H1 (cell line): ENCODE data around the gene NOS2. TPM values are rescaled to one million over a fixed set of nuclear protein-coding genes. Genes with fewer than 3 reads are reported as not detected.
"Not testable (repeated sequence)": the region's sequence is repeated elsewhere in the genome, so short reads cannot be mapped to it uniquely, and the experiment has no call there.

Experiments
- CTCF ChIA-PET: fragments of 300-600 bp; sonication (Branson Sonifier 250); formaldehyde crosslinking; loops from one replicate; lab custom pipeline; 2021; ENCODE audit not compliant: partially characterized antibody; lab: Charles Lee
- POLR2A ChIA-PET: fragments of 300-600 bp; sonication (Branson Sonifier 250); formaldehyde crosslinking; loops from one replicate; lab custom pipeline; 2021; ENCODE audit warnings: inconsistent platforms; ENCODE audit not compliant: partially characterized antibody; lab: Charles Lee
- DNase-seq, 2 experiments: peaks; one replicate each; pipeline versions ENCODE4 v3.0.0 to v3.0.0-alpha.2; 2010 to 2022; ENCODE audit warnings: low spot score in 2 of 2, low read depth in 1 of 2, mixed read lengths in 1 of 2
- FAIRE-seq: peaks from 2 replicates; lab custom pipeline; 2011; peaks lifted over from hg19 to GRCh38; lab: Jason Lieb, UNC
- H2AFZ ChIP-seq: 2 replicates; pipeline ENCODE4 v1.8.1; 2012; ENCODE audit warnings: low read length, inconsistent platforms
- H2AK5ac ChIP-seq: 2 replicates; pipeline ENCODE4 v1.6.1; 2013; ENCODE audit warnings: low read depth, low read length
- H2BK120ac ChIP-seq: replicated peaks from 2 replicates; pipeline ENCODE3; 2013; ENCODE audit warnings: low read depth, low read length, inconsistent platforms
- H2BK12ac ChIP-seq: 2 replicates; pipeline ENCODE4 v1.6.1; 2013; ENCODE audit warnings: low read depth, low read length
- H2BK15ac ChIP-seq: 2 replicates; pipeline ENCODE4 v1.6.1; 2013; ENCODE audit warnings: low read length
- H2BK20ac ChIP-seq: 2 replicates; pipeline ENCODE4 v1.6.1; 2013; ENCODE audit warnings: low read length
- H2BK5ac ChIP-seq: 2 replicates; pipeline ENCODE4 v1.6.1; 2013; ENCODE audit warnings: low read depth, low read length
- H3K14ac ChIP-seq: 2 replicates; pipeline ENCODE4 v1.6.1; 2013; ENCODE audit warnings: inconsistent platforms; ENCODE audit not compliant: insufficient read length
- H3K18ac ChIP-seq: 2 replicates; pipeline ENCODE4 v1.6.1; 2013; ENCODE audit warnings: low read length; ENCODE audit errors: extremely low read depth
- H3K23ac ChIP-seq: 2 replicates; pipeline ENCODE4 v1.6.1; 2013; ENCODE audit warnings: inconsistent platforms; ENCODE audit not compliant: insufficient read length
- H3K23me2 ChIP-seq: 2 replicates; pipeline ENCODE4 v1.6.1; 2013; ENCODE audit warnings: low read depth, low read length
- H3K27ac ChIP-seq: 2 replicates; pipeline ENCODE4 v1.6.1; 2011; ENCODE audit warnings: low read depth, low read length, inconsistent platforms
- H3K27me3 ChIP-seq, 4 experiments: replicated peaks in 1 of 4; 1 replicate in 1 of 4; 2 replicates in 3 of 4; pipeline versions ENCODE4 v1.6.1 to v1.8.1; 2011 to 2013; ENCODE audit warnings: low read length in 3 of 4, mild to moderate bottlenecking in 3 of 4, inconsistent platforms in 2 of 4, mixed read lengths in 2 of 4, moderate library complexity in 1 of 4; ENCODE audit not compliant: control insufficient read depth in 3 of 4, insufficient read depth in 3 of 4; ENCODE audit errors: extremely low read depth in 1 of 4
- H3K36me3 ChIP-seq, 4 experiments: 2 replicates each; pipeline versions ENCODE4 v1.6.1 to v1.8.1; 2011 to 2013; ENCODE audit warnings: mild to moderate bottlenecking in 4 of 4, low read length in 3 of 4, moderate library complexity in 2 of 4, control low read depth in 1 of 4, inconsistent platforms in 1 of 4; ENCODE audit not compliant: insufficient read depth in 4 of 4, control insufficient read depth in 2 of 4
- H3K4ac ChIP-seq: replicated peaks from 2 replicates; pipeline ENCODE3; 2013; ENCODE audit warnings: low read length, low read depth, mixed read lengths, inconsistent platforms; ENCODE audit not compliant: insufficient read length
- H3K4me1 ChIP-seq, 4 experiments: replicated peaks in 1 of 4; 1 replicate in 1 of 4; 2 replicates in 3 of 4; pipeline versions ENCODE4 v1.6.1 to v1.8.1; 2011 to 2013; ENCODE audit warnings: low read length in 3 of 4, inconsistent platforms in 2 of 4, mixed read lengths in 1 of 4; ENCODE audit not compliant: insufficient read depth in 4 of 4, control insufficient read depth in 3 of 4
- H3K4me2 ChIP-seq, 2 experiments: 2 replicates each; pipeline versions ENCODE4 v1.6.1 to v1.8.1; 2011 to 2013; ENCODE audit warnings: low read depth in 2 of 2, low read length in 2 of 2, control low read depth in 1 of 2, inconsistent platforms in 1 of 2, mild to moderate bottlenecking in 1 of 2; ENCODE audit not compliant: insufficient read depth in 1 of 2
- H3K4me3 ChIP-seq, 4 experiments: fragments of 200-600, 300-600 bp in 1 of 4; sonication (generic), shearing (Covaris generic), sonication (Bioruptor Twin) in 1 of 4; 2 replicates each; pipeline versions ENCODE4 v1.5.1 to v1.8.1; 2011 to 2016; ENCODE audit warnings: low read length in 4 of 4, low read depth in 3 of 4, control low read depth in 2 of 4, inconsistent platforms in 2 of 4, mild to moderate bottlenecking in 2 of 4, mixed read lengths in 1 of 4, moderate library complexity in 1 of 4; ENCODE audit not compliant: insufficient read depth in 2 of 4; ENCODE audit errors: extremely low read depth in 1 of 4
- H3K56ac ChIP-seq: replicated peaks from 2 replicates; pipeline ENCODE3; 2013; ENCODE audit warnings: low read depth, mild to moderate bottlenecking, mixed read lengths, low read length, inconsistent platforms; ENCODE audit not compliant: insufficient read length
- H3K79me1 ChIP-seq: 2 replicates; pipeline ENCODE4 v1.6.1; 2013; ENCODE audit warnings: low read depth, low read length, control low read depth
- H3K79me2 ChIP-seq, 2 experiments: 2 replicates each; pipeline versions ENCODE4 v1.6.1 to v1.8.1; 2012 to 2013; ENCODE audit warnings: low read length in 2 of 2, mild to moderate bottlenecking in 2 of 2, inconsistent platforms in 1 of 2; ENCODE audit not compliant: insufficient read depth in 2 of 2, control insufficient read depth in 1 of 2
- H3K9ac ChIP-seq, 4 experiments: replicated peaks in 1 of 4; 1 replicate in 1 of 4; 2 replicates in 3 of 4; pipeline versions ENCODE4 v1.6.1 to v1.8.1; 2011 to 2013; ENCODE audit warnings: low read depth in 3 of 4, low read length in 3 of 4, control low read depth in 2 of 4, mild to moderate bottlenecking in 2 of 4, moderate library complexity in 2 of 4, inconsistent platforms in 1 of 4; ENCODE audit errors: extremely low read depth in 1 of 4
- H3K9me3 ChIP-seq, 2 experiments: 2 replicates each; pipeline versions ENCODE4 v1.6.1 to v1.8.1; 2012 to 2013; ENCODE audit warnings: mild to moderate bottlenecking in 2 of 2, moderate library complexity in 2 of 2, control low read depth in 1 of 2, inconsistent platforms in 1 of 2, low read depth in 1 of 2, low read length in 1 of 2, mixed read lengths in 1 of 2; ENCODE audit not compliant: insufficient read depth in 2 of 2
- H4K20me1 ChIP-seq, 2 experiments: replicated peaks in 1 of 2; 2 replicates each; pipeline versions ENCODE3 to v1.8.1; 2011 to 2013; ENCODE audit warnings: inconsistent platforms in 2 of 2, low read length in 2 of 2, mild to moderate bottlenecking in 1 of 2; ENCODE audit not compliant: insufficient read depth in 2 of 2, control insufficient read depth in 1 of 2
- H4K5ac ChIP-seq: 2 replicates; pipeline ENCODE4 v1.6.1; 2013; ENCODE audit warnings: low read length, low read depth, mixed read lengths, inconsistent platforms; ENCODE audit not compliant: insufficient read length
- H4K8ac ChIP-seq: 2 replicates; pipeline ENCODE4 v1.8.0; 2013; ENCODE audit warnings: mild to moderate bottlenecking, moderate library complexity, low read length, inconsistent platforms; ENCODE audit not compliant: insufficient read depth; ENCODE audit errors: extremely low read depth
- H4K91ac ChIP-seq: replicated peaks from 2 replicates; pipeline ENCODE3; 2013; ENCODE audit warnings: low read length, mixed read lengths, inconsistent platforms; ENCODE audit not compliant: insufficient read length
- WGBS, 2 experiments: shearing (Covaris generic) in 1 of 2; methylation state at CpG; one replicate each; pipeline versions ENCODE4 v1.1.6 to v1.1.7; 2013 to 2015; ENCODE audit warnings: low lambda C conversion rate in 2 of 2, mixed read lengths in 2 of 2, inconsistent platforms in 1 of 2, low coverage in 1 of 2, missing lambda C conversion rate in 1 of 2; ENCODE audit not compliant: insufficient replicate concordance in 2 of 2, insufficient coverage in 1 of 2, insufficient read length in 1 of 2; ENCODE audit errors: extremely low coverage in 1 of 2, missing lambda C conversion rate in 1 of 2; 5-methylcytosine and 5-hydroxymethylcytosine counted together
- polyA plus RNA-seq, 7 experiments: library from polyadenylated mRNA; depleted of rRNA in 3 of 7; stranded (reverse) in 5 of 7; unstranded in 2 of 7; fragments of >200 nt in 5 of 7; fragments of 200-250 nt in 2 of 7; gene quantifications; 1 replicate in 5 of 7; 2 replicates in 1 of 7; 4 replicates in 1 of 7; pipeline versions ENCODE4 v1.2.1 to v1.2.3, GENCODE V29; 2011 to 2013; ENCODE audit warnings: missing spikeins in 2 of 7, mixed read lengths in 2 of 7
- total RNA-seq: library from RNA; stranded (reverse); fragmentation: NEBNext Ultra II Directional; extraction: Animal tissue kit (Norgen Biotek cat#: 25700); gene quantifications from 2 replicates; pipeline ENCODE4 v1.2.1, GENCODE V29; 2021

NOS2 gene
- total and polyA plus RNA-seq, 2 of the 8 experiments (the other 6 are each of a cell fraction or from before 2014, with no cell fraction given), result 1.0 to 1.9 TPM

- H3K79me2 ChIP-seq, H3K56ac ChIP-seq, H3K79me1 ChIP-seq, H3K27ac ChIP-seq, H3K23me2 ChIP-seq, H2BK20ac ChIP-seq, H2AK5ac ChIP-seq, H2BK120ac ChIP-seq, POLR2A ChIA-PET, H4K91ac ChIP-seq, H3K36me3 ChIP-seq, FAIRE-seq, H3K18ac ChIP-seq, H3K4me3 ChIP-seq, H2BK5ac ChIP-seq, H3K4me2 ChIP-seq, H3K4me1 ChIP-seq, H3K9ac ChIP-seq, H3K9me3 ChIP-seq, H3K4ac ChIP-seq, H2BK15ac ChIP-seq, H4K8ac ChIP-seq, H4K20me1 ChIP-seq, CTCF ChIA-PET, DNase-seq, H2BK12ac ChIP-seq, H3K14ac ChIP-seq, H2AFZ ChIP-seq, H3K27me3 ChIP-seq, H4K5ac ChIP-seq, H3K23ac ChIP-seq: not testable (repeated sequence)
- WGBS, 2 experiments, result no CpG with 5 or more reads among the region's 1 CpG
Observed at GRCh38 chr17:27840406-27840678, 40.0 kb upstream of the NOS2 start.

- H3K4me1 ChIP-seq, H2BK20ac ChIP-seq, H3K18ac ChIP-seq: not testable (repeated sequence)
Observed at GRCh38 chr17:27839571-27840405, 39.5 kb upstream of the NOS2 start.

More at GRCh38 chr17:27839571-27840405, 39.5 kb upstream of the NOS2 start:
- H3K56ac ChIP-seq, H4K8ac ChIP-seq, H2BK120ac ChIP-seq, H3K4me3 ChIP-seq, H3K23me2 ChIP-seq, H4K20me1 ChIP-seq, H4K5ac ChIP-seq, H2BK15ac ChIP-seq, H3K79me2 ChIP-seq, POLR2A ChIA-PET, H3K14ac ChIP-seq, H3K23ac ChIP-seq, H3K79me1 ChIP-seq, H3K9ac ChIP-seq, H3K27me3 ChIP-seq, H3K36me3 ChIP-seq, H3K9me3 ChIP-seq, H3K4ac ChIP-seq, CTCF ChIA-PET, H2BK5ac ChIP-seq, H2BK12ac ChIP-seq, DNase-seq, H2AK5ac ChIP-seq, H2AFZ ChIP-seq, H3K27ac ChIP-seq, H3K4me2 ChIP-seq, H4K91ac ChIP-seq: not testable (repeated sequence)
- 77% methylated on average over 1 of the region's 4 CpGs; no CpG with 5 or more reads in 1 of the 2 experiments for WGBS, 2 experiments
- FAIRE-seq, result peak; percentile 93
